Keratinocyte (primary cell): ENCODE data around the gene CCAR1. TPM values are rescaled to one million over a fixed set of nuclear protein-coding genes. Genes with fewer than 3 reads are reported as not detected.
"Not testable (repeated sequence)": the region's sequence is repeated elsewhere in the genome, so short reads cannot be mapped to it uniquely, and the experiment has no call there.

Experiments used
- DNase-seq: peaks from one replicate; pipeline ENCODE4 v3.0.0-alpha.2; 2011; ENCODE audit warnings: low read depth, missing footprints, low spot score
- FAIRE-seq: peaks from 2 replicates; lab custom pipeline; 2011; peaks lifted over from hg19 to GRCh38; lab: Jason Lieb, UNC
- H2AFZ ChIP-seq: 2 replicates; pipeline ENCODE4 v1.6.0; 2012; ENCODE audit warnings: low read length, control low read depth, inconsistent platforms; ENCODE audit not compliant: control insufficient read depth
- H3K27ac ChIP-seq: 2 replicates; pipeline ENCODE4 v1.5.1; 2011; ENCODE audit warnings: low read length; ENCODE audit not compliant: control insufficient read depth, insufficient read depth
- H3K27me3 ChIP-seq: 3 replicates; pipeline ENCODE4 v1.6.0; 2011; ENCODE audit warnings: low read length; ENCODE audit not compliant: control insufficient read depth, insufficient read depth; ENCODE audit errors: extremely low read depth
- H3K36me3 ChIP-seq, 2 experiments: 2 replicates in 1 of 2; 3 replicates in 1 of 2; pipeline ENCODE4 v1.5.1; 2011; ENCODE audit warnings: low read length in 2 of 2, mild to moderate bottlenecking in 1 of 2; ENCODE audit not compliant: control insufficient read depth in 2 of 2, insufficient read depth in 2 of 2; ENCODE audit errors: extremely low read depth in 1 of 2
- H3K4me1 ChIP-seq: 3 replicates; pipeline ENCODE4 v1.5.1; 2011; ENCODE audit warnings: low read length; ENCODE audit not compliant: control insufficient read depth, insufficient read depth; ENCODE audit errors: extremely low read depth
- H3K4me2 ChIP-seq: 3 replicates; pipeline ENCODE4 v1.6.0; 2011; ENCODE audit warnings: low read depth, low read length; ENCODE audit not compliant: control insufficient read depth, insufficient read depth; ENCODE audit errors: extremely low read depth
- H3K4me3 ChIP-seq, 3 experiments: fragments of 200-600 bp in 1 of 3; sonication (generic) in 1 of 3; 2 replicates in 2 of 3; 3 replicates in 1 of 3; pipeline ENCODE4 v1.5.1; 2011 to 2016; ENCODE audit warnings: low read length in 3 of 3, mild to moderate bottlenecking in 3 of 3, control low read depth in 2 of 3, inconsistent platforms in 1 of 3, low read depth in 1 of 3, mixed read lengths in 1 of 3, mixed run types in 1 of 3, moderate library complexity in 1 of 3; ENCODE audit not compliant: control insufficient read depth in 2 of 3, insufficient read depth in 2 of 3; ENCODE audit errors: extremely low read depth in 1 of 3
- H3K79me2 ChIP-seq: 2 replicates; pipeline ENCODE4 v1.6.0; 2012; ENCODE audit warnings: low read length; ENCODE audit not compliant: control insufficient read depth, insufficient read depth
- H3K9ac ChIP-seq: 3 replicates; pipeline ENCODE4 v1.6.0; 2011; ENCODE audit warnings: low read length; ENCODE audit not compliant: control insufficient read depth, insufficient read depth; ENCODE audit errors: extremely low read depth
- H3K9me1 ChIP-seq: 3 replicates; pipeline ENCODE4 v1.6.0; 2011; ENCODE audit warnings: low read length; ENCODE audit not compliant: control insufficient read depth, insufficient read depth; ENCODE audit errors: extremely low read depth
- H3K9me3 ChIP-seq: 2 replicates; pipeline ENCODE4 v1.5.1; 2012; ENCODE audit warnings: low read depth, low read length; ENCODE audit not compliant: control insufficient read depth
- H4K20me1 ChIP-seq: 3 replicates; pipeline ENCODE4 v1.6.0; 2011; ENCODE audit warnings: low read length; ENCODE audit not compliant: control insufficient read depth, insufficient read depth; ENCODE audit errors: extremely low read depth
- CTCF ChIP-seq, 3 experiments: IDR thresholded peaks in 1 of 3; conservative IDR thresholded peaks in 1 of 3; optimal IDR thresholded peaks in 1 of 3; 2 replicates in 2 of 3; 3 replicates in 1 of 3; pipeline versions ENCODE3 to v1.5.1; 2011; ENCODE audit warnings: low read length in 3 of 3, mild to moderate bottlenecking in 3 of 3, moderate library complexity in 2 of 3, control low read depth in 1 of 3, inconsistent platforms in 1 of 3; ENCODE audit not compliant: insufficient read depth in 2 of 3; ENCODE audit errors: extremely low read depth in 1 of 3
- EZH2 ChIP-seq: IDR thresholded peaks from one replicate; pipeline ENCODE4 v1.6.1; 2012; ENCODE audit warnings: inconsistent platforms, mild to moderate bottlenecking, low read length, moderate library complexity
- dilution Hi-C: fragments of 300-500 bp; cut with MboI; formaldehyde crosslinking; loops from one replicate; pipeline ENCODE4 v1.7.0; 2020; ENCODE audit warnings: low sequenced_read_pairs; ENCODE audit not compliant: extremely low pct_ligation_motif_present
- polyA plus RNA-seq, 5 experiments: library from polyadenylated mRNA; depleted of rRNA in 3 of 5; stranded (reverse) in 3 of 5; stranded (forward) in 1 of 5; unstranded in 1 of 5; fragments of >200 nt; gene quantifications; 1 replicate in 1 of 5; 2 replicates in 3 of 5; 3 replicates in 1 of 5; pipeline versions ENCODE4 v1.2.1 to v1.2.3, GENCODE V29; 2011 to 2012; ENCODE audit warnings: missing spikeins in 2 of 5, low read depth in 1 of 5, low replicate concordance in 1 of 5

The CCAR1 gene
- polyA plus RNA-seq, 1 donor (not counting 4 experiments of a cell fraction or from before 2014, with no cell fraction given), result 59.1 TPM

- TF ChIP-seq CTCF (optimal IDR thresholded peaks at IDR 0.05 in 1 of 3, IDR thresholded peaks at IDR 0.05 in 1 of 3, conservative IDR thresholded peaks at IDR 0.05 in 1 of 3; ENCODE audit: extremely low read depth in 1 of 3, insufficient read depth in 2 of 3, low read length in 3 of 3) (no peak), EZH2 (no peak)
- no peak overlapping the region for H3K4me3 ChIP-seq
- H2AFZ ChIP-seq, result no peak overlapping the region
- H3K36me3 ChIP-seq, result peaks cover 18 to 27% of the 10 kb centered on the region in 2 experiments
- H3K79me2 ChIP-seq, result no peaks in the 10 kb centered on the region
- H3K27me3 ChIP-seq, result no peaks in the 10 kb centered on the region
- H4K20me1 ChIP-seq, result no peaks in the 10 kb centered on the region
- DNase-seq, result no peak
- H3K9me1 ChIP-seq, result no peaks in the 10 kb centered on the region
- dilution Hi-C loops, result no loop called here
- no peak for FAIRE-seq
- H3K4me1 ChIP-seq, result no peaks in the 10 kb centered on the region
- no peak overlapping the region for H3K4me2 ChIP-seq
- H3K9me3 ChIP-seq, result no peaks in the 10 kb centered on the region
- H3K27ac ChIP-seq, result no peak overlapping the region
- no peak overlapping the region for H3K9ac ChIP-seq
These were observed 38.3 kb downstream of the CCAR1 start for GRCh38 chr10:68759223-68759863.

- Histone ChIP-seq H2AFZ (no peak overlapping the region), H3K9me3 (no peaks in the 10 kb centered on the region), H3K79me2 (no peaks in the 10 kb centered on the region), H3K36me3 (peaks cover 20 to 23% of the 10 kb centered on the region in 2 experiments), H3K4me3 (no peak overlapping the region), H3K9ac (no peak overlapping the region), H3K27ac (no peak overlapping the region), H3K4me1 (no peaks in the 10 kb centered on the region), H3K4me2 (no peak overlapping the region), H3K27me3 (no peaks in the 10 kb centered on the region), H4K20me1 (no peaks in the 10 kb centered on the region), H3K9me1 (no peaks in the 10 kb centered on the region)
- DNase-seq (no peak), FAIRE-seq (no peak)
- TF ChIP-seq EZH2 (no peak), CTCF (optimal IDR thresholded peaks at IDR 0.05 in 1 of 3, IDR thresholded peaks at IDR 0.05 in 1 of 3, conservative IDR thresholded peaks at IDR 0.05 in 1 of 3; ENCODE audit: extremely low read depth in 1 of 3, insufficient read depth in 2 of 3, low read length in 3 of 3) (no peak)
- dilution Hi-C loops, result no loop called here
These were observed 38.9 kb downstream of the CCAR1 start for GRCh38 chr10:68759967-68760366.

- H3K27me3 ChIP-seq, H4K20me1 ChIP-seq, H2AFZ ChIP-seq, H3K4me3 ChIP-seq, H3K9ac ChIP-seq, dilution Hi-C loops, H3K9me1 ChIP-seq, H3K27ac ChIP-seq, DNase-seq, FAIRE-seq, H3K79me2 ChIP-seq, H3K9me3 ChIP-seq, H3K4me1 ChIP-seq, H3K4me2 ChIP-seq: not testable (repeated sequence)
- peaks cover 13 to 23% of the 10 kb centered on the region in 2 experiments for H3K36me3 ChIP-seq
These were observed 46.4 kb downstream of the CCAR1 start for GRCh38 chr10:68767407-68767806.
